SK-N-MC (cell line): ENCODE data around the gene TMCC3.

ENCODE experiments used
- DNase-seq: peaks from one replicate; pipeline ENCODE4 v3.0.0-alpha.2; 2011; ENCODE audit warnings: low read depth, low spot score
- H3K27ac ChIP-seq: fragments of 200-600 bp; sonication (generic); 2 replicates; pipeline ENCODE4 v1.5.1; 2016; ENCODE audit warnings: mixed run types
- H3K36me3 ChIP-seq: fragments of 200-600 bp; sonication (generic); 2 replicates; pipeline ENCODE4 v1.6.1; 2017; ENCODE audit warnings: antibody characterized with exemption, low read length, mixed read lengths; ENCODE audit not compliant: insufficient read depth
- H3K4me3 ChIP-seq: fragments of 200-600 bp; sonication (generic); 2 replicates; pipeline ENCODE4 v1.5.1; 2016
- H3K9ac ChIP-seq: fragments of 200-600 bp; sonication (generic); 2 replicates; pipeline ENCODE4 v1.8.0; 2017; ENCODE audit warnings: mixed run types, mixed read lengths; ENCODE audit not compliant: insufficient read length
- H3K9me3 ChIP-seq: fragments of 200-600 bp; sonication (generic); 2 replicates; pipeline ENCODE4 v1.6.1; 2017; ENCODE audit warnings: low read depth, mild to moderate bottlenecking, antibody characterized with exemption, low read length, moderate library complexity, mixed read lengths
- EZH2 ChIP-seq: fragments of 200-600 bp; sonication (generic); IDR thresholded peaks from one replicate; pipeline ENCODE4 v1.6.1; 2017; ENCODE audit warnings: antibody characterized with exemption
- FOXP2 ChIP-seq: optimal IDR thresholded peaks from 2 replicates; pipeline ENCODE3; 2011; ENCODE audit warnings: mild to moderate bottlenecking, moderate library complexity; ENCODE audit not compliant: insufficient read depth; ENCODE audit errors: extremely low read length, control extremely low read depth
- POLR2AphosphoS5 ChIP-seq: IDR thresholded peaks from 2 replicates; pipeline ENCODE4 v1.6.1; 2012; ENCODE audit warnings: mild to moderate bottlenecking, low read depth, low read length, borderline replicate concordance

The TMCC3 gene

DNA sequence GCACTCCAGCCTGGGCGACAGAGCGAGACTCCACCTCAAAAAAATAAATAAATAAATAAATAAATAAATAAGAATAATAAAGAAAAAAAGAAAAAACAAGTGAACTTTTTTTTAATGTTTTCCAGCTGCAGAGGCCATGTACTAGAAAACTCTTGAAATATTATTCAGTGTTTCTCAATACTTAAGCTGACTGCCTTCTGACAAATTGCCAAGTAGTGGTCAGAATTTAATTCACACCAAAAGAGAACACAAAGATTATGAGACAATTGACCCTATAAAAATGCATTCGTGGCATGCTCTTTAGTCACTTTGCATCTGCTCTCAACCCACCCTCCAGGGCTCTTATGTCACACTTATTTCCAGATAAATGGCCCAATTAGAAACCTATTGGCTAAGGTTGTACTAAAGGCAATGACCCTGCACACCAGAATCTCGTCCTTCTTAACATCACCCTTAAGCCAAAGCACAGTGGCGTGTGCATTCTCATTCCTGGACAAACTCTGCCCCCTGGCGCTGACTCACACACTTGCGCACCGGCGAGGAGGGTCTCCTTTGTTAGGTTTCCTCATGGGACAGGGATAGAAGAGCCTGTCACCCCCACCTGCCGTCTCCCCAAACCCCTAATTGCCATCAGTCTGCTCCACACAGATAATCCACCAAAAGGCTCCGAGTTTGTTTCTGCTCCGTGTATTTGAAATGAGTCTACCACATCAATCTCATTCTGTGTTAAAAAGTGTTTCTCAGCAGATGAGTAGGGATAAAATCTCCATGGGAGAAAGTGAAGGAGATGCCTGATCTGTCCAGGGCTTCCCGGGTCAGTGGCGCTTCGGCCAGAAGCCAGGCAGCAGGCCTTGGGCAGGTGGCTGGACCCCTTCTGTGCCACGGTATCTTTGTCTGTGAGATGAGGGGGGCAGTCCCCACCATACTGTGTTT lies 117.6 kb downstream of the TMCC3 start:
- Histone ChIP-seq H3K27ac (no peak overlapping the region), H3K4me3 (no peak overlapping the region), H3K9ac (no peak overlapping the region), H3K36me3 (no peaks in the 10 kb centered on the region), H3K9me3 (no peaks in the 10 kb centered on the region)
- TF ChIP-seq FOXP2 (no peak), EZH2 (no peak), POLR2AphosphoS5 (no peak)
- peak; percentile 14 for DNase-seq

DNA sequence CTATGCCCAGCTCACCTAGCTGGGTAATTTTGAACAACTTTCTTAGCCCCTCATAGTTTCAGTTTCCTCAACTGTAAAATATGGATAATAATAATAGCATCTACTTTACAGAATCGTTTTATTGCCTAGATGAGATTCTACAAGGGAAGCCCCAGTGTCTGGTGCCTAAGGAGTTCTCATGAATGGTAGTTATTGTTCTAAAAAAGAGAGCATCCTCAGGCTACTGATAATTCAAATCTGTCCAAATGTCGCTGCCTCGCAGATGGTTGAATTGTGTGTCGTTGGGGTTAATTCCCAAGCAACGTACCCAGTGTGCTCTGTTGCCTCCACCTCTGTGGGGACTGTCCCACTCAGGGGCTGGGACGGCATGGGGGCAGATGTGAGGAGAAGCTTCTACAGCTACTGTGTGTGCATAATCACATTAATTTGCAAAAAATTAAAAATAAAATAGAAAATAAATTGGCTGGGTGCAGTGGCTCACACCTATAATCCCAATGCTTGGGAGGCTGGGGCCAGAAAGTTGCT lies 119.1 kb downstream of the TMCC3 start:
- no peaks in the 10 kb centered on the region for H3K36me3 ChIP-seq
- no peak overlapping the region for H3K27ac ChIP-seq
- DNase-seq = no peak
- no peak overlapping the region for H3K4me3 ChIP-seq
- TF ChIP-seq EZH2 (no peak), FOXP2 (no peak), POLR2AphosphoS5 (no peak)
- H3K9me3 ChIP-seq = no peaks in the 10 kb centered on the region
- no peak overlapping the region for H3K9ac ChIP-seq

DNA sequence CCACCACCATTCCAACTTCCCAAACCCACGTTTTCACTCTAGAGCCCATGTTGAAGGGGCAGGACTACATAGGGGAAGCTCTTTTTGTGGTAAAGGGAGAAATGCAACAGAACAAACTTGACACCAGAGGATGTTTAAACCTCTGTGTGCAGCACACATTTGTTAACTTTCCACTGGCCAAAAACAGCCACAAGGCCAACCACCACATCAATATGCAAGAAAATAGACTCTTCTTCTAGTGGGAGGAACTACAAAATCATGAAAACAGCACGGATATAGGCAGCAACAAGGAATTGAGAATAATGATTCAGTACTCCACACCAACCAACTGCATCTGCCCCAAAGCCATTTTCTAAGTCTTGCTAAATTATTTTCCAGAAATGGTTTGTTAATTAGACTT lies 124.4 kb downstream of the TMCC3 start:
- no peaks in the 10 kb centered on the region for H3K9me3 ChIP-seq
- DNase-seq = no peak
- H3K4me3 ChIP-seq = no peak overlapping the region

More for the DNA sequence above, 124.4 kb downstream of the TMCC3 start:
- H3K36me3 ChIP-seq = no peaks in the 10 kb centered on the region
- H3K9ac ChIP-seq = no peak overlapping the region
- H3K27ac ChIP-seq = no peak overlapping the region
- TF ChIP-seq FOXP2 (no peak), EZH2 (no peak), POLR2AphosphoS5 (no peak)
